GM18520 (cell line): ENCODE results near the gene PLXNA2.

ENCODE experiments used
- ATAC-seq: cut with Tn5 transposase; IDR thresholded peaks from one replicate; pipeline ENCODE4 v1.9.1; 2021; ENCODE audit not compliant: unreplicated experiment

The PLXNA2 gene

GRCh38 chr1:208225954-208226937 is 17.9 kb downstream of the PLXNA2 start:
- ATAC-seq = no peak

- no peak for ATAC-seq
Measured at GRCh38 chr1:208224192-208224713, 19.9 kb downstream of the PLXNA2 start.

- ATAC-seq = no peak
Measured at GRCh38 chr1:208223136-208223535, 21.0 kb downstream of the PLXNA2 start.

GRCh38 chr1:208222376-208223126 is 21.6 kb downstream of the PLXNA2 start:
- ATAC-seq = no peak

GRCh38 chr1:208221291-208221622 is 22.9 kb downstream of the PLXNA2 start:
- no peak for ATAC-seq

GRCh38 chr1:208219659-208220282 is 24.4 kb downstream of the PLXNA2 start:
- no peak for ATAC-seq

- no peak for ATAC-seq
Measured at GRCh38 chr1:208219098-208219658, 25.0 kb downstream of the PLXNA2 start.

GRCh38 chr1:208218237-208219097 is 25.7 kb downstream of the PLXNA2 start:
- ATAC-seq = no peak

GRCh38 chr1:208217781-208218180 is 26.4 kb downstream of the PLXNA2 start:
- no peak for ATAC-seq

- no peak for ATAC-seq
Measured at GRCh38 chr1:208216806-208217205, 27.4 kb downstream of the PLXNA2 start.

GRCh38 chr1:208216062-208216461 is 28.1 kb downstream of the PLXNA2 start:
- no peak for ATAC-seq

GRCh38 chr1:208215393-208215792 is 28.8 kb downstream of the PLXNA2 start:
- ATAC-seq = no peak

GRCh38 chr1:208213786-208214185 is 30.4 kb downstream of the PLXNA2 start:
- ATAC-seq = no peak

GRCh38 chr1:208212893-208213292 is 31.3 kb downstream of the PLXNA2 start:
- no peak for ATAC-seq

- no peak for ATAC-seq
Measured at GRCh38 chr1:208211921-208212843, 32.0 kb downstream of the PLXNA2 start.

- ATAC-seq = no peak
Measured at GRCh38 chr1:208209896-208210589, 34.1 kb downstream of the PLXNA2 start.

GRCh38 chr1:208209286-208209685 is 34.9 kb downstream of the PLXNA2 start:
- no peak for ATAC-seq

- ATAC-seq = no peak
Measured at GRCh38 chr1:208208132-208208487, 36.1 kb downstream of the PLXNA2 start.
